Naive B cell (primary cell): ENCODE data around the gene MMP11. TPM values are rescaled to one million over a fixed set of nuclear protein-coding genes. Genes with fewer than 3 reads are reported as not detected.

Experiments
- ATAC-seq, 2 donors: fragments of 150-1000 bp; cut with Tn5 transposase; 2 replicates each; pipeline ENCODE4 v1.10.0; 2021; ENCODE audit warnings: low read depth in 2 of 2, mild to moderate bottlenecking in 2 of 2, moderate library complexity in 2 of 2
- DNase-seq: peaks from one replicate; pipeline ENCODE4 v3.0.0; 2022
- H3K27ac Mint-ChIP-seq, 6 donors: one replicate each; pipeline ENCODE4 v1.8.0; 2020 to 2022; ENCODE audit warnings: mild to moderate bottlenecking in 6 of 6, mixed read lengths in 6 of 6, moderate library complexity in 5 of 6, inconsistent platforms in 2 of 6
- H3K27me3 Mint-ChIP-seq, 3 donors: one replicate each; pipeline ENCODE4 v1.8.0; 2021 to 2022; ENCODE audit warnings: mixed read lengths in 3 of 3, mild to moderate bottlenecking in 1 of 3
- H3K36me3 Mint-ChIP-seq, 2 donors: one replicate each; pipeline ENCODE4 v1.8.0; 2020 to 2022; ENCODE audit warnings: mixed read lengths in 2 of 2, inconsistent platforms in 1 of 2, mild to moderate bottlenecking in 1 of 2
- H3K4me1 Mint-ChIP-seq, 3 donors: one replicate each; pipeline ENCODE4 v1.8.0; 2020 to 2022; ENCODE audit warnings: mixed read lengths in 3 of 3, inconsistent platforms in 1 of 3, mild to moderate bottlenecking in 1 of 3, moderate library complexity in 1 of 3
- H3K4me3 Mint-ChIP-seq, 8 donors: one replicate each; pipeline ENCODE4 v1.8.0; 2020 to 2022; ENCODE audit warnings: mild to moderate bottlenecking in 8 of 8, mixed read lengths in 8 of 8, moderate library complexity in 8 of 8, inconsistent platforms in 2 of 8
- H3K9me3 Mint-ChIP-seq, 7 donors: one replicate each; pipeline ENCODE4 v1.8.0; 2020 to 2022; ENCODE audit warnings: mixed read lengths in 7 of 7, mild to moderate bottlenecking in 5 of 7, inconsistent platforms in 2 of 7, moderate library complexity in 1 of 7
- polyA plus RNA-seq, 6 donors: library from polyadenylated mRNA; unstranded; fragments of 300-500 nt; fragmentation: Illumina TruSeq; gene quantifications; one replicate each; pipeline ENCODE4 v1.2.3, GENCODE V29; 2021; ENCODE audit warnings: low read depth in 6 of 6

MMP11 gene
- polyA plus RNA-seq, 6 donors from 2014 or later, result 10.2 to 18.9 (median 14.2) TPM

DNA sequence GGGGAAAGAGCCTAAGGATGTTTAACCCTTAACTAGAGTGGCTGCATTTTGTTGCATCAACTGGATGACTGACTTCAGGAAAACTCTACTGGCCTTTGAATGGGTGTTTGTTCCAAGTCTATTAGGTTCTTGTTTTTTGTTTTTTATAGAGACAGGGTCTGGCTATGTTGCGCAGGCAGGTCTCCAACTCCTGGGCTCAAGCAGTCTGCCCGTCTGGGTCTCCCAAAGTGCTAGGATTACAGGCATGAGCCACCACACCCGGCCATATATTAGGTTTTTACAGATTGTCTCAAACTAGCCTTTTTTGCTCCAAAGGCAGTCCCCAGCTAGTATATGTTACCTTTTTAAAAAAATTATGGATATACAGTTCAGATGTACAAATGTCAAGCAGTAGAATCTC is 15.3 kb downstream of the MMP11 start:
- Mint-ChIP-seq H3K4me3 (peak overlapping the region; percentile 83 to 96 (median 93)), H3K27ac (peak overlapping the region in 5 of 6 donors; percentile 85 to 98 (median 95)), H3K9me3 (no peaks in the 10 kb centered on the region), H3K4me1 (peaks cover 20 to 52% (median 24%) of the 10 kb centered on the region in 3 donors), H3K36me3 (peaks cover 6% of the 10 kb centered on the region in 2 donors), H3K27me3 (no peaks in the 10 kb centered on the region)
- DNase-seq, result no peak
- no peak for ATAC-seq

DNA sequence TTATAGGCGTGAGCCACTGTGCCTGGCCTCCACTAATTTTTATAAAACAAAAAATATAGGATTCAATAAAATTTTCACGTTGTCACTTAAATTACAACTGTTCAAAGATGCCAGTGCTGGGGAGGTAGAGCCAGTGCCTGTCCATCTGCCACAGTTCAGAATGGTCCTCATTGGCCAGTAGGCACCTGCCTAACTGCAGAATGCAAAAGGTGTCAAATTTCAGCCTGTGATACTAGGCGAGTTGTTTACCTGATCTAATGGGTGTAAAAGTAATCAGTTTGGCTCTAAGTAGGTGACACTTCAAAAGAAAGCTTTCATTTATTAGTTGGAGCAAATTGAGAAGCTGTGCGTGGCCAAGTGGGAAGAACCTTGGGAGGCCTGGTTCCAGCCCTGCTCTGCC is 16.5 kb downstream of the MMP11 start:
- Mint-ChIP-seq H3K4me3 (peak overlapping the region; percentile 19 to 95 (median 66)), H3K9me3 (no peaks in the 10 kb centered on the region), H3K4me1 (peaks cover 19 to 50% (median 29%) of the 10 kb centered on the region in 3 donors), H3K27me3 (no peaks in the 10 kb centered on the region), H3K36me3 (peaks cover 12% of the 10 kb centered on the region in 2 donors), H3K27ac (peak overlapping the region in 2 of 6 donors; percentile 38 to 69)
- no peak for ATAC-seq
- no peak for DNase-seq

DNA sequence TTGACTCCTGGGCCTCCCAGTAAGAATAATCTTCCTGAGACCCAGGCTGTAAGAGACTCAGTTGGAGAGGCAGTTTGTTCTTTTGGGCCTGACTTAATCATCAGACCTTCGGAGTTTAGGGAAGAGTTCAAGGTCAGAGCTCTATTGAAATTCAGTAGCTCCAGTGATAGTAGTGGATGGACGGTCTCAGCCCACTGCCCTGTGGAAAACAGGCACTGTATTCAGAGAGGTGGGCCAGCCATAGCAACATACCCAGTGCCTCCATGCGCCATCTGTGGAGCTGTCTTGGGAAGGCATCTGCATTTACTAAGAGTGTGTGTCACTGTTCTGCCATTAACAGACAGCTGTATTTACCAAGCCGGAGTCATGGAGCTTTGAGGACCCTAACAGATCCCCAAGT is 17.0 kb downstream of the MMP11 start:
- H3K4me3 Mint-ChIP-seq, result peak overlapping the region; percentile 19 to 95 (median 48)
- peaks cover 12% of the 10 kb centered on the region in 2 donors for H3K36me3 Mint-ChIP-seq
- DNase-seq (no peak), ATAC-seq (no peak)
- peaks cover 14 to 45% (median 25%) of the 10 kb centered on the region in 3 donors for H3K4me1 Mint-ChIP-seq
- no peaks in the 10 kb centered on the region for H3K27me3 Mint-ChIP-seq
- H3K9me3 Mint-ChIP-seq, result no peaks in the 10 kb centered on the region
- H3K27ac Mint-ChIP-seq, result peak overlapping the region in 3 of 6 donors; percentile 32 to 89 (median 69)

DNA sequence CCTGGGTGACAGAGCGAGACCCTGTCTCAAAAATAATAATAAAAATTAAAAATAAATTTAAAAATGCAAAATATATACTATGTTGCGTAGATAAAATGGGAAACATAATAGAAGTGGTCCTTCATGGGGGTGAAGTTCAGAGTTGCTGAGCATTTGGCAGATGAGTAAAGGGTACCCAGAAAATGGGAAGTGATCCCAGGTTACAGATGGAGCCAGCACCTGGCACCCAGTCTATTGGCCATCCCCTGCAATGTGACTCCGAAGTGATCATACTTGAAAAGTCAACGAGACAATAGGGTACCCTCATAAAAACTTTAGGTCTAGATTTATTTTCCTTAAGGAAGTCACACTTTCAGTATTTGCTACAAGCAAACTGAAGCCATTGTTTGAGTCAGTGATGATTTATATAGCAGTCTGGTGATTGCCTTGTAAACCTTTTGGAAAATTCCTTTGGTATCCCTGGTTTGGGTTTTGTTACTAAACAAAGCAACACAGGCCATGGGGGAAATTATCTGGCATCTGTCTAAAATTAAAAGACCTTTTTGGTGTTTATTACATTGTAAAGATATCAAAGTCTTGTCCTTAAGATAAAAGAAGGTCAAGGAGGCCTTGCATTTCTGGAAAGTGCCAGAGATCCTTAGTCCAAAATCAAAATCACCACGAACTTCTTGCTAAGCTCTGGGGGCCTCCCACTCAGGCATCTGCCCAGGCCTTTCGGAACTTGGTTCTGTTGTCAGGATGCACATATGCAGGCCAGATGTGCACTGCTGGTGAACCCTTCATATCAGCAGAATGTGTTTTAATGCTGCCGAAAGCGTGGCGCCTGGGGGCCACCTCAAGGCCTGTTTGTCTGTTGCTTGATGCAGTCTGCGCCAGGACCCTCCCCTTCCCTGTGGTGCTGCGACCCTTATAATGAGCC is 18.4 kb downstream of the MMP11 start:
- H3K27ac Mint-ChIP-seq, result no peak overlapping the region
- peaks cover 13 to 42% (median 25%) of the 10 kb centered on the region in 3 donors for H3K4me1 Mint-ChIP-seq
- H3K4me3 Mint-ChIP-seq, result no peak overlapping the region
- peaks cover 12 to 14% of the 10 kb centered on the region in 2 donors for H3K36me3 Mint-ChIP-seq
- no peak for ATAC-seq
- no peak for DNase-seq
- H3K9me3 Mint-ChIP-seq, result no peaks in the 10 kb centered on the region
- H3K27me3 Mint-ChIP-seq, result no peaks in the 10 kb centered on the region

DNA sequence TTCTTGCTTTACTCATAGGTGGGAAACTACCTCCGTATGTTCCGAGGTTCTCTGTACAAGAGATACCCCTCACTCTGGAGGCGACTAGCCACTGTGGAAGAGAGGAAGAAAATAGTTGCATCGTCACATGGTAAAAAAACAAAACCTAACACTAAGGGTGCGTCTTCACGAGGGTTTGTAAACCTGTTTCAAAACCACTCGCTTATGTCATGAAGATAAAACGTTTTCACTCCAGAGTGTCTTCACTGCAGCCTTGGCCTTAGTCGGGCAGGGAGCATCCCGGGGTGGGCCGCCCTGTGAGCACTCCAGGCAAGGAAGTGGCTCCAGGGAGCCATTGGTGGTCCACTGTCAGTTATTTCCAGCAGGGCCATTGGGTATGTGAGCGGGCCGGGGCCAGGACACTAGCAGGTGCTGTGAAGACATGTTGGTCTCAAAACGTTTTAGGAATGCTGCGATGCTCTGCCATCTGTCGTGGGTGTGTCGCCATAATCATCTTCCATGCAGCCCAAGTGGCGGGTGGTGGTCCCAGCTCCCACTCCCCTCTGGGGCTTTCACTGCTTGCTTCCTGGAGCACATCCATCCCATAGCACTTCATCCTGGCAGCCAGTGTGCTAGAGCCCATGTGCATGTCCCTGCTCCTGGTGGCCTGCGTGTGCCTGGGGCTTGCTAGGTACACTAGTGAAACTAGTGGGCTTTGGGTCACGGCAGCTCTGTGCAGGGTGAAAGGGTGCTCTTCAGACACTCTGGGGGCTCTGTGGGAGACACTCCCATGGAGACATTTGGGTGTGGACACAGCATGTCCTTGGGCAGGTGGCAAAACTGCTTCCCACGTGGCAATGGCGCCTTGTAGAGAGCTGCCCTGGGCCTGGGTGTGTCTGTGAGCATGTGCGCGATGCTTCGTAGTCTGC is 19.3 kb downstream of the MMP11 start:
- DNase-seq, result no peak
- peak overlapping the region in 3 of 6 donors; percentile 29 to 92 (median 36) for H3K27ac Mint-ChIP-seq
- H3K4me1 Mint-ChIP-seq, result peaks cover 13 to 36% (median 22%) of the 10 kb centered on the region in 3 donors
- ATAC-seq, result no peak
- no peaks in the 10 kb centered on the region for H3K27me3 Mint-ChIP-seq
- peak overlapping the region in 1 of 8 donors; percentile 15 for H3K4me3 Mint-ChIP-seq
- peaks cover 20 to 21% of the 10 kb centered on the region in 2 donors for H3K36me3 Mint-ChIP-seq
- no peaks in the 10 kb centered on the region for H3K9me3 Mint-ChIP-seq

DNA sequence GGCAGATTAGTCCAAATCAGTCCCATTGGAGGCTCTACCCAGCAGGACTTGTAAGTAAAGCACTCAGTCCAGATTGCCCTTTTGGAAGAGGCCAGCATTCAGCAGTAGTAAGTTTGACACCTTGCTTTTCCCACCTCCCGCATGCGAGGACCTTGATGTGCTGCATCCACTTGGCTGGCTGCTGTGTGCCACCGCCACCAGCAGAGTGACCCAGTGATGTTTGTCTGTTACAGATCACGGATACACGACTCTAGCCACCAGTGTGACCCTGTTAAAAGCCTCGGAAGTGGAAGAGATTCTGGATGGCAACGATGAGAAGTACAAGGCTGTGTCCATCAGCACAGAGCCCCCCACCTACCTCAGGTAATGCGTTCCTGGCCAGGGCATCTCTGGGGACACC is 20.7 kb downstream of the MMP11 start:
- DNase-seq (no peak), ATAC-seq (no peak)
- H3K4me3 Mint-ChIP-seq, result peak overlapping the region in 2 of 8 donors; percentile 29 to 57
- H3K4me1 Mint-ChIP-seq, result peaks cover 13 to 30% (median 22%) of the 10 kb centered on the region in 3 donors
- no peaks in the 10 kb centered on the region for H3K27me3 Mint-ChIP-seq
- peaks cover 20 to 21% of the 10 kb centered on the region in 2 donors for H3K36me3 Mint-ChIP-seq
- H3K9me3 Mint-ChIP-seq, result no peaks in the 10 kb centered on the region
- H3K27ac Mint-ChIP-seq, result peak overlapping the region in 2 of 6 donors; percentile 36 to 75

DNA sequence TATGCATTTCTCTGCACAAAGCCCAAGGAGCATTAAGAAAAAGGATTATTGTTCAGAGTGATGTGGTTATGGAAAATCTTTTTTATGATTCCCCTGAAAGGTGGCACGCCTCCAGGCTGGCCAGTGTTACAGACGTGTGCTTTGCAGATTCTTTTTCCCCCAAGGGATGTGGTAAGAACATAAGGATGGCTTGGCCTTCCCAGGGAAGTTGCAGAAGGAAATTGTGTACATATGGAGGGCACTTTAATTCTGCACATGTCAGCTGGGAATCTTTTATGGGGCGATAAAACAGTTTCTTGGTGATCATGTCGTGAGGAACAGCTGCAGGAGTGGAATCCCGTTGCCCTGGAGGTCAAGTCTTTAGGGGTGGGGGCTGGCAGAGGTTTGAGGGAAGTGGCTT is 23.8 kb downstream of the MMP11 start:
- ATAC-seq, result no peak
- peaks cover 22 to 32% of the 10 kb centered on the region in 2 donors for H3K36me3 Mint-ChIP-seq
- no peaks in the 10 kb centered on the region for H3K27me3 Mint-ChIP-seq
- H3K4me3 Mint-ChIP-seq, result no peak overlapping the region
- peaks cover 29 to 38% (median 29%) of the 10 kb centered on the region in 3 donors for H3K4me1 Mint-ChIP-seq
- DNase-seq, result no peak
- peaks cover 0 to 3% (median 0%) of the 10 kb centered on the region in 7 donors for H3K9me3 Mint-ChIP-seq
- H3K27ac Mint-ChIP-seq, result peak overlapping the region in 4 of 6 donors; percentile 6 to 46 (median 28)

DNA sequence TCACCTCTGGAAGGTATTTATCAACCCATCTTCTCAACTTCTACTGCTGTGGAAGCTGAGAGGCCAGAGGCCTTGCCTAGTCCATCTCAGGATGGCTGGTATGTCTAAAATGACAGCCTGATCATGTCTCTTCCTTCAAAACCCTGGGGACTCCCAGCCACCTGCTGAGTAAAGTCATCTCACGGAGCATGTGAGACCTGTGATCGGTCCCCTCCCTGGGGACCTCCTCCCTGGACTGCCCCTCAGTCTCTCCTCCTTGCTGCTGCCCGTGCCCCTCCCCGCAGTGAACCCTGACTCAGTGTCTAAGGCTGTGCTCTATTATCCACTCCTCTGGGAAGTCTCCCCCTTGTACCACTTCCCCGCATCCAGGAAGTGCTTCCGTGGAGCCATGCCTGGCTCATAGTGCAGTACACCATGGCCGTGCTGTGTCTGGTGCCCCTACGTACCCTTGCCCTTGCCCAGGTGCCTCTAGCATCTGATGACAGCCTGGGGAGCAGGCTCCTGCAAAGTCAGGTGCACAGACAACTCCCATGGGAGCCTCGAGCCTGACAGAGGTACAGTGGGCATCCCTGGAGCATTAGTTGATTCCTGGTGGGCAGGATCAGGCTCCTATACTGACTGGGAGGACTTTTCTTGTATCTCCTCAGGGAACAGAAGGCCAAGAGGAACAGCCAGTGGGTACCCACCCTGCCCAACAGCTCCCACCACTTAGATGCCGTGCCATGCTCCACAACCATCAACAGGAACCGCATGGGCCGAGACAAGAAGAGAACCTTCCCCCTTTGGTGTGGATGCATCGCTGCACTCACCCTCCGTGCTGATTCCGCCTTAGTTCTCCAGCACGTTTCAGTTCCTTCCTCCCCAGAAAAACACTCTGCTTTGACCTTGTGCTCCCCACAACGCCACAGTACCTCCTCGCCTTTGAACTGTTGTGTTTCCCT is 27.9 kb downstream of the MMP11 start:
- peaks cover 14 to 38% of the 10 kb centered on the region in 2 donors for H3K36me3 Mint-ChIP-seq
- no peaks in the 10 kb centered on the region for H3K27me3 Mint-ChIP-seq
- ATAC-seq (peak; percentile 78 to 83), DNase-seq (peak; percentile 76)
- H3K4me1 Mint-ChIP-seq, result peaks cover 46 to 72% (median 65%) of the 10 kb centered on the region in 3 donors
- H3K9me3 Mint-ChIP-seq, result peaks cover 0 to 3% (median 0%) of the 10 kb centered on the region in 7 donors
- peak overlapping the region; percentile 52 to 88 (median 74) for H3K4me3 Mint-ChIP-seq
- peak overlapping the region; percentile 96 to 99 (median 99) for H3K27ac Mint-ChIP-seq

DNA sequence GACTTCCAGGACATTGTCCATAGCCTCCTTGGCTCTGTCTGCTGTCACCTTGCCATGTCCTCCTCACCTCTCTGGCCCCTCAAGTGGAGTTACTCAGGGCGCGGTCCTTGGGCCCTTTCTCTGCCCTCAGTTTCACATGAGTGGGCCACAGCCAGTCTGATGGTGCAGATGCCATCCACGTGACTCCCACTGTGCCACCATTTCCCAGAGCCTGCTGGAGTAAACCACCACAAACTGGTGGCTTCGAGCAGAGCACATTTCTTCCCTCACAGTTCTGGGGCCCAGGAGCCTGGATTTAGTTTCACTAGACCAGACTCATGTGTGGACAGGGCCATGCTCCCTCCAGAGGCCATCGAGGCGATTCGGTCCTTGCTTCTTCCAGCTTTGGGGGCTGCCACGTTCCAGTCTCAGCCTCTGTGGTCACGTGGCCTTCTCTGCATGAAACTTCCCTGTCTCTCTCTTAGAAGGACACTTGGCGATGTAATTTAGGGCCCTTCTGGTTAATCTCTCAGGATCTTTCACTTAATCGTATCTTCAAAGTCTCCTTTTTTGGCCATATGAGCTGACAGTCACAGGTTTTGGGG is 28.7 kb downstream of the MMP11 start:
- Mint-ChIP-seq H3K36me3 (peaks cover 16 to 35% of the 10 kb centered on the region in 2 donors), H3K9me3 (peaks cover 0 to 3% (median 0%) of the 10 kb centered on the region in 7 donors), H3K27me3 (no peaks in the 10 kb centered on the region), H3K4me3 (peak overlapping the region; percentile 52 to 88 (median 74)), H3K27ac (peak overlapping the region; percentile 96 to 99 (median 99)), H3K4me1 (peaks cover 53 to 80% (median 72%) of the 10 kb centered on the region in 3 donors)
- ATAC-seq (peak; percentile 6 to 10), DNase-seq (no peak)

DNA sequence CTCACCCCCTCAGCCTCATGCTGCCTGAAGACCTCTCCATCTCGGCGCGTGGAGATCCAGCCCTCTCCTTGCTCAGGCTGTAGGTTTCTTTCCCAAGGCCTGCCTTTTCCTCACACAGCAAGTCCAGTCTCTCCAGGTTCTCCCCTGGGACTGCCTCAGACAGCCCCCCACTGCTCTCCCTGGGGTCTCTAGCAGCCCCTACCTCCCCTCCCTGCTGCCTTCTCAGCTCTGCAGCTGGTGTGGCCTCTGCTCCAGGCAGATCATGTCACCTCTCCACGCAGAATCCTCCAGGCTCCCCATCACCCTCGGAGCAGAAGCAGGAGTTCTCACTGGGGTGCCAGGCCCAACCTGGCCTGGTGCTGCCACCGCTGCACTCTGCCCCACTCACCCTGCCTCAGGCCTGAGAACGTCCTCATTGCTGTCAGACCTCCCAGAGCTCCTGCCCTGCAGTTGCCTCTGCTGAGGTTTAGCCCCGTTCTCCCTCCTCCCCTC is 29.3 kb downstream of the MMP11 start:
- peak overlapping the region; percentile 72 to 99 (median 98) for H3K27ac Mint-ChIP-seq
- no peak for DNase-seq
- ATAC-seq, result no peak
- no peaks in the 10 kb centered on the region for H3K27me3 Mint-ChIP-seq
- H3K9me3 Mint-ChIP-seq, result peaks cover 0 to 3% (median 0%) of the 10 kb centered on the region in 7 donors
- H3K4me1 Mint-ChIP-seq, result peaks cover 57 to 86% (median 69%) of the 10 kb centered on the region in 3 donors
- H3K36me3 Mint-ChIP-seq, result peaks cover 11 to 30% of the 10 kb centered on the region in 2 donors
- H3K4me3 Mint-ChIP-seq, result peak overlapping the region in 6 of 8 donors; percentile 59 to 81 (median 73)

DNA sequence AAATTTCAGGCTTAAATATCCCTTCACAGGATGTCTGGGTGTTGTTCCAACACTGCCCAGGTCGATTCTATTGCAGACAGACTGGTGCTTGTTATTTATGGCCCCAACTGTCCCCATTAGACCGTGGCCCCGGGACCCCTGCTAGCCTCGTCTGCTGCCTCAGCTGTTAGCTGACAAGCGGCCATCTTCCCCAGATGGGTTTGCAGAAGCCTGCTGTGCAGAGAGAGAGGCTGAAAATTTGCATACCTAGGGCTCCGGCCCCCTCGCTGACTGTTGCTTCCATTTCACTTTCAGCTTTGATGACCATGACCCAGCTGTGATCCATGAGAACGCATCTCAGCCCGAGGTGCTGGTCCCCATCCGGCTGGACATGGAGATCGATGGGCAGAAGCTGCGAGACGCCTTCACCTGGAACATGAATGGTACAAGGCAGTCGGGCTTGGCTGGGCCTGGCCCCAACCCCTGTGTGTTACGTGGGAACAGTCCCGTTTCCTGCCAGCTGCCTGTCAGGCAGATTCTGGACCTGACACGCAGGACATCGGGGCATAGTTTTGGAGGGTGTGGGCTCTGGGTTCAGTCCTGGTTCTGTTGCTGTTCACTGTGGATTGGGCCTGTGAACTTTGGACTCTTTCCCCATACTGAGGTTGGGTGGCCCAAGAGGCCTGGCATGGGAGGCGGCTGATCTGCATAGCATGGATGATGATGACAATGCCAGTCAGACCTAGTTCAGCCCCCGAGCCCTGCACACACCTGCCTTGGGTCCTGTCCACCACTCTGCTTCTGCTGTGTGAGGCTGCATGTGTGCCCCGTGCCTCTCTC is 30.6 kb downstream of the MMP11 start:
- Mint-ChIP-seq H3K36me3 (peaks cover 11 to 30% of the 10 kb centered on the region in 2 donors), H3K4me3 (peak overlapping the region in 6 of 8 donors; percentile 47 to 76 (median 70)), H3K27ac (peak overlapping the region in 5 of 6 donors; percentile 92 to 99 (median 96)), H3K4me1 (peaks cover 63 to 87% (median 69%) of the 10 kb centered on the region in 3 donors), H3K27me3 (no peaks in the 10 kb centered on the region), H3K9me3 (peaks cover 0 to 3% (median 0%) of the 10 kb centered on the region in 7 donors)
- ATAC-seq (no peak), DNase-seq (no peak)
